H1 (cell line): ENCODE results near the gene TBL2. TPM values are rescaled to one million over a fixed set of nuclear protein-coding genes. Genes with fewer than 3 reads are reported as not detected.

Experiments
- CTCF ChIA-PET: fragments of 300-600 bp; sonication (Branson Sonifier 250); formaldehyde crosslinking; loops from one replicate; lab custom pipeline; 2021; ENCODE audit not compliant: partially characterized antibody; lab: Charles Lee
- POLR2A ChIA-PET: fragments of 300-600 bp; sonication (Branson Sonifier 250); formaldehyde crosslinking; loops from one replicate; lab custom pipeline; 2021; ENCODE audit warnings: inconsistent platforms; ENCODE audit not compliant: partially characterized antibody; lab: Charles Lee
- DNase-seq, 2 experiments: peaks; one replicate each; pipeline versions ENCODE4 v3.0.0 to v3.0.0-alpha.2; 2010 to 2022; ENCODE audit warnings: low spot score in 2 of 2, low read depth in 1 of 2, mixed read lengths in 1 of 2
- FAIRE-seq: peaks from 2 replicates; lab custom pipeline; 2011; peaks lifted over from hg19 to GRCh38; lab: Jason Lieb, UNC
- H2AFZ ChIP-seq: 2 replicates; pipeline ENCODE4 v1.8.1; 2012; ENCODE audit warnings: low read length, inconsistent platforms
- H2AK5ac ChIP-seq: 2 replicates; pipeline ENCODE4 v1.6.1; 2013; ENCODE audit warnings: low read depth, low read length
- H2BK120ac ChIP-seq: replicated peaks from 2 replicates; pipeline ENCODE3; 2013; ENCODE audit warnings: low read depth, low read length, inconsistent platforms
- H2BK12ac ChIP-seq: 2 replicates; pipeline ENCODE4 v1.6.1; 2013; ENCODE audit warnings: low read depth, low read length
- H2BK15ac ChIP-seq: 2 replicates; pipeline ENCODE4 v1.6.1; 2013; ENCODE audit warnings: low read length
- H2BK20ac ChIP-seq: 2 replicates; pipeline ENCODE4 v1.6.1; 2013; ENCODE audit warnings: low read length
- H2BK5ac ChIP-seq: 2 replicates; pipeline ENCODE4 v1.6.1; 2013; ENCODE audit warnings: low read depth, low read length
- H3K14ac ChIP-seq: 2 replicates; pipeline ENCODE4 v1.6.1; 2013; ENCODE audit warnings: inconsistent platforms; ENCODE audit not compliant: insufficient read length
- H3K18ac ChIP-seq: 2 replicates; pipeline ENCODE4 v1.6.1; 2013; ENCODE audit warnings: low read length; ENCODE audit errors: extremely low read depth
- H3K23ac ChIP-seq: 2 replicates; pipeline ENCODE4 v1.6.1; 2013; ENCODE audit warnings: inconsistent platforms; ENCODE audit not compliant: insufficient read length
- H3K23me2 ChIP-seq: 2 replicates; pipeline ENCODE4 v1.6.1; 2013; ENCODE audit warnings: low read depth, low read length
- H3K27ac ChIP-seq: 2 replicates; pipeline ENCODE4 v1.6.1; 2011; ENCODE audit warnings: low read depth, low read length, inconsistent platforms
- H3K27me3 ChIP-seq, 4 experiments: replicated peaks in 1 of 4; 1 replicate in 1 of 4; 2 replicates in 3 of 4; pipeline versions ENCODE4 v1.6.1 to v1.8.1; 2011 to 2013; ENCODE audit warnings: low read length in 3 of 4, mild to moderate bottlenecking in 3 of 4, inconsistent platforms in 2 of 4, mixed read lengths in 2 of 4, moderate library complexity in 1 of 4; ENCODE audit not compliant: control insufficient read depth in 3 of 4, insufficient read depth in 3 of 4; ENCODE audit errors: extremely low read depth in 1 of 4
- H3K36me3 ChIP-seq, 4 experiments: 2 replicates each; pipeline versions ENCODE4 v1.6.1 to v1.8.1; 2011 to 2013; ENCODE audit warnings: mild to moderate bottlenecking in 4 of 4, low read length in 3 of 4, moderate library complexity in 2 of 4, control low read depth in 1 of 4, inconsistent platforms in 1 of 4; ENCODE audit not compliant: insufficient read depth in 4 of 4, control insufficient read depth in 2 of 4
- H3K4ac ChIP-seq: replicated peaks from 2 replicates; pipeline ENCODE3; 2013; ENCODE audit warnings: low read length, low read depth, mixed read lengths, inconsistent platforms; ENCODE audit not compliant: insufficient read length
- H3K4me1 ChIP-seq, 4 experiments: replicated peaks in 1 of 4; 1 replicate in 1 of 4; 2 replicates in 3 of 4; pipeline versions ENCODE4 v1.6.1 to v1.8.1; 2011 to 2013; ENCODE audit warnings: low read length in 3 of 4, inconsistent platforms in 2 of 4, mixed read lengths in 1 of 4; ENCODE audit not compliant: insufficient read depth in 4 of 4, control insufficient read depth in 3 of 4
- H3K4me2 ChIP-seq, 2 experiments: 2 replicates each; pipeline versions ENCODE4 v1.6.1 to v1.8.1; 2011 to 2013; ENCODE audit warnings: low read depth in 2 of 2, low read length in 2 of 2, control low read depth in 1 of 2, inconsistent platforms in 1 of 2, mild to moderate bottlenecking in 1 of 2; ENCODE audit not compliant: insufficient read depth in 1 of 2
- H3K4me3 ChIP-seq, 4 experiments: fragments of 200-600, 300-600 bp in 1 of 4; sonication (generic), shearing (Covaris generic), sonication (Bioruptor Twin) in 1 of 4; 2 replicates each; pipeline versions ENCODE4 v1.5.1 to v1.8.1; 2011 to 2016; ENCODE audit warnings: low read length in 4 of 4, low read depth in 3 of 4, control low read depth in 2 of 4, inconsistent platforms in 2 of 4, mild to moderate bottlenecking in 2 of 4, mixed read lengths in 1 of 4, moderate library complexity in 1 of 4; ENCODE audit not compliant: insufficient read depth in 2 of 4; ENCODE audit errors: extremely low read depth in 1 of 4
- H3K56ac ChIP-seq: replicated peaks from 2 replicates; pipeline ENCODE3; 2013; ENCODE audit warnings: low read depth, mild to moderate bottlenecking, mixed read lengths, low read length, inconsistent platforms; ENCODE audit not compliant: insufficient read length
- H3K79me1 ChIP-seq: 2 replicates; pipeline ENCODE4 v1.6.1; 2013; ENCODE audit warnings: low read depth, low read length, control low read depth
- H3K79me2 ChIP-seq, 2 experiments: 2 replicates each; pipeline versions ENCODE4 v1.6.1 to v1.8.1; 2012 to 2013; ENCODE audit warnings: low read length in 2 of 2, mild to moderate bottlenecking in 2 of 2, inconsistent platforms in 1 of 2; ENCODE audit not compliant: insufficient read depth in 2 of 2, control insufficient read depth in 1 of 2
- H3K9ac ChIP-seq, 4 experiments: replicated peaks in 1 of 4; 1 replicate in 1 of 4; 2 replicates in 3 of 4; pipeline versions ENCODE4 v1.6.1 to v1.8.1; 2011 to 2013; ENCODE audit warnings: low read depth in 3 of 4, low read length in 3 of 4, control low read depth in 2 of 4, mild to moderate bottlenecking in 2 of 4, moderate library complexity in 2 of 4, inconsistent platforms in 1 of 4; ENCODE audit errors: extremely low read depth in 1 of 4
- H3K9me3 ChIP-seq, 2 experiments: 2 replicates each; pipeline versions ENCODE4 v1.6.1 to v1.8.1; 2012 to 2013; ENCODE audit warnings: mild to moderate bottlenecking in 2 of 2, moderate library complexity in 2 of 2, control low read depth in 1 of 2, inconsistent platforms in 1 of 2, low read depth in 1 of 2, low read length in 1 of 2, mixed read lengths in 1 of 2; ENCODE audit not compliant: insufficient read depth in 2 of 2
- H4K20me1 ChIP-seq, 2 experiments: replicated peaks in 1 of 2; 2 replicates each; pipeline versions ENCODE3 to v1.8.1; 2011 to 2013; ENCODE audit warnings: inconsistent platforms in 2 of 2, low read length in 2 of 2, mild to moderate bottlenecking in 1 of 2; ENCODE audit not compliant: insufficient read depth in 2 of 2, control insufficient read depth in 1 of 2
- H4K5ac ChIP-seq: 2 replicates; pipeline ENCODE4 v1.6.1; 2013; ENCODE audit warnings: low read length, low read depth, mixed read lengths, inconsistent platforms; ENCODE audit not compliant: insufficient read length
- H4K8ac ChIP-seq: 2 replicates; pipeline ENCODE4 v1.8.0; 2013; ENCODE audit warnings: mild to moderate bottlenecking, moderate library complexity, low read length, inconsistent platforms; ENCODE audit not compliant: insufficient read depth; ENCODE audit errors: extremely low read depth
- H4K91ac ChIP-seq: replicated peaks from 2 replicates; pipeline ENCODE3; 2013; ENCODE audit warnings: low read length, mixed read lengths, inconsistent platforms; ENCODE audit not compliant: insufficient read length
- HDAC2 ChIP-seq, 2 experiments: fragments of 300-600 bp in 1 of 2; sonication (generic) in 1 of 2; IDR thresholded peaks; 2 replicates each; pipeline ENCODE4 v1.6.1; 2011 to 2012; ENCODE audit warnings: low read depth in 2 of 2, low read length in 2 of 2, mild to moderate bottlenecking in 2 of 2, moderate library complexity in 2 of 2, borderline replicate concordance in 1 of 2, inconsistent platforms in 1 of 2
- RAD21 ChIP-seq, 2 experiments: IDR thresholded peaks in 1 of 2; conservative IDR thresholded peaks in 1 of 2; 2 replicates each; pipeline ENCODE4 v1.6.1; 2011; ENCODE audit warnings: low read depth in 2 of 2, low read length in 2 of 2, improper control_type of control experiment in 1 of 2, inconsistent platforms in 1 of 2, mild to moderate bottlenecking in 1 of 2, moderate library complexity in 1 of 2
- WGBS, 2 experiments: shearing (Covaris generic) in 1 of 2; methylation state at CpG; one replicate each; pipeline versions ENCODE4 v1.1.6 to v1.1.7; 2013 to 2015; ENCODE audit warnings: low lambda C conversion rate in 2 of 2, mixed read lengths in 2 of 2, inconsistent platforms in 1 of 2, low coverage in 1 of 2, missing lambda C conversion rate in 1 of 2; ENCODE audit not compliant: insufficient replicate concordance in 2 of 2, insufficient coverage in 1 of 2, insufficient read length in 1 of 2; ENCODE audit errors: extremely low coverage in 1 of 2, missing lambda C conversion rate in 1 of 2; 5-methylcytosine and 5-hydroxymethylcytosine counted together
- polyA plus RNA-seq, 7 experiments: library from polyadenylated mRNA; depleted of rRNA in 3 of 7; stranded (reverse) in 5 of 7; unstranded in 2 of 7; fragments of >200 nt in 5 of 7; fragments of 200-250 nt in 2 of 7; gene quantifications; 1 replicate in 5 of 7; 2 replicates in 1 of 7; 4 replicates in 1 of 7; pipeline versions ENCODE4 v1.2.1 to v1.2.3, GENCODE V29; 2011 to 2013; ENCODE audit warnings: missing spikeins in 2 of 7, mixed read lengths in 2 of 7
- total RNA-seq: library from RNA; stranded (reverse); fragmentation: NEBNext Ultra II Directional; extraction: Animal tissue kit (Norgen Biotek cat#: 25700); gene quantifications from 2 replicates; pipeline ENCODE4 v1.2.1, GENCODE V29; 2021
- TF ChIP-seq, protein P1 (sequence below), 3 experiments: IDR thresholded peaks; 1 replicate in 2 of 3; 2 replicates in 1 of 3; pipeline versions ENCODE4 v1.5.1 to v1.6.1; 2011; ENCODE audit warnings: low read length in 3 of 3, mild to moderate bottlenecking in 3 of 3, inconsistent platforms in 2 of 3, low read depth in 1 of 3, moderate library complexity in 1 of 3; ENCODE audit not compliant: insufficient read depth in 1 of 3; ENCODE audit errors: control extremely low read depth in 1 of 3

The TBL2 gene
- total and polyA plus RNA-seq, 2 of the 8 experiments (the other 6 are each of a cell fraction or from before 2014, with no cell fraction given) = 25.8 to 29.7 TPM

DNA sequence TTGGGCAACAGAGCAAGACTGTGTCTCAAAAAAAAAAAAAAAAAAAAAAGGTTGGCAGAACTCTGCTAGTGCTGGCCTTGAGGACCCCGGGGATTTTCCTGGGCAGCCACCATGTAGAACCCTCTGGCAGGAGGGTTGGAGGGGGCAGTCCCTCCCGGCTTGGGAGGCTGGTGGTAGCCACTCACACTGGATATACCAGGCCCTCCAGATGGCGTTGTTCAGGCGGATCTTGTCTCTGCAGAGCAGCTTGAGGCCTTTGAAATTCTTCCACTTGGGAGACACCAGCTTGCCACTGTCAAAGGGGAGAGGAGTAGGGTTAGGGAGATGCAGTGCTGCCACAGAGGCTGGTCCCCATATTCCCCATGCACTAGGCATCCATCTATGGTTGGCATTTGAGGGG is 37.5 kb upstream of the TBL2 start:
- no peak overlapping the region for H3K9ac ChIP-seq
- H2BK15ac ChIP-seq = no peak overlapping the region
- no peak overlapping the region for H4K5ac ChIP-seq
- no peak overlapping the region for H2AK5ac ChIP-seq
- TF ChIP-seq RAD21 (IDR thresholded peaks at IDR 0.05 in 1 of 2, conservative IDR thresholded peaks at IDR 0.05 in 1 of 2; ENCODE audit: low read depth in 2 of 2, low read length in 2 of 2) = peak; percentile 12 to 42; a peak in 3 of 4 replicates
- TF ChIP-seq, protein P1, sequence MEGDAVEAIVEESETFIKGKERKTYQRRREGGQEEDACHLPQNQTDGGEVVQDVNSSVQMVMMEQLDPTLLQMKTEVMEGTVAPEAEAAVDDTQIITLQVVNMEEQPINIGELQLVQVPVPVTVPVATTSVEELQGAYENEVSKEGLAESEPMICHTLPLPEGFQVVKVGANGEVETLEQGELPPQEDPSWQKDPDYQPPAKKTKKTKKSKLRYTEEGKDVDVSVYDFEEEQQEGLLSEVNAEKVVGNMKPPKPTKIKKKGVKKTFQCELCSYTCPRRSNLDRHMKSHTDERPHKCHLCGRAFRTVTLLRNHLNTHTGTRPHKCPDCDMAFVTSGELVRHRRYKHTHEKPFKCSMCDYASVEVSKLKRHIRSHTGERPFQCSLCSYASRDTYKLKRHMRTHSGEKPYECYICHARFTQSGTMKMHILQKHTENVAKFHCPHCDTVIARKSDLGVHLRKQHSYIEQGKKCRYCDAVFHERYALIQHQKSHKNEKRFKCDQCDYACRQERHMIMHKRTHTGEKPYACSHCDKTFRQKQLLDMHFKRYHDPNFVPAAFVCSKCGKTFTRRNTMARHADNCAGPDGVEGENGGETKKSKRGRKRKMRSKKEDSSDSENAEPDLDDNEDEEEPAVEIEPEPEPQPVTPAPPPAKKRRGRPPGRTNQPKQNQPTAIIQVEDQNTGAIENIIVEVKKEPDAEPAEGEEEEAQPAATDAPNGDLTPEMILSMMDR (IDR thresholded peaks at IDR 0.05; ENCODE audit: control extremely low read depth in 1 of 3, insufficient read depth in 1 of 3, low read depth in 1 of 3, low read length in 3 of 3) = peak; percentile 12 to 37 (median 24); a peak in 3 of 4 replicates
- no peak for TF ChIP-seq HDAC2 (IDR thresholded peaks at IDR 0.05; ENCODE audit: borderline replicate concordance in 1 of 2, low read depth in 2 of 2, low read length in 2 of 2)
- H3K4me2 ChIP-seq = no peak overlapping the region
- H3K56ac ChIP-seq = no peak overlapping the region
- no peak overlapping the region for H3K4me3 ChIP-seq
- H3K27me3 ChIP-seq = no peaks in the 10 kb centered on the region; a peak in 1 of 7 replicates
- H2AFZ ChIP-seq = no peak overlapping the region
- peaks cover 0 to 3% of the 10 kb centered on the region in 2 experiments for H4K20me1 ChIP-seq
- H2BK5ac ChIP-seq = no peak overlapping the region
- H4K91ac ChIP-seq = no peak overlapping the region
- no peak overlapping the region for H3K23ac ChIP-seq
- no peaks in the 10 kb centered on the region for H3K79me2 ChIP-seq
- POLR2A ChIA-PET = interaction anchor here (1.2 kb wide), 2 partner anchors 9 to 85 kb away, joined by 3 read pairs; no protein-coding TSS in a partner anchor
- no peak overlapping the region for H2BK120ac ChIP-seq
- no peak overlapping the region for H2BK12ac ChIP-seq
- no peak for FAIRE-seq
- DNase-seq = no peak
- no peak overlapping the region for H4K8ac ChIP-seq
- no peaks in the 10 kb centered on the region for H3K23me2 ChIP-seq
- H3K36me3 ChIP-seq = no peaks in the 10 kb centered on the region
- H3K9me3 ChIP-seq = no peaks in the 10 kb centered on the region
- no peak overlapping the region for H3K27ac ChIP-seq
- no peaks in the 10 kb centered on the region for H3K79me1 ChIP-seq
- WGBS, 2 experiments = 66% methylated on average over 4 of the region's 4 CpGs; no CpG with 5 or more reads in 1 of the 2 experiments
- H3K18ac ChIP-seq = no peak overlapping the region
- H3K14ac ChIP-seq = no peak overlapping the region
- no peak overlapping the region for H2BK20ac ChIP-seq
- peaks cover 0 to 3% (median 0%) of the 10 kb centered on the region in 4 experiments; a peak in 1 of 7 replicates for H3K4me1 ChIP-seq
- no peak overlapping the region for H3K4ac ChIP-seq
- CTCF ChIA-PET = interaction anchor here (0.7 to 17.4 kb wide), 13 partner anchors 9 to 110 kb away, joined by 3 to 136 read pairs (median 3); no protein-coding TSS in a partner anchor
